Sigmoid colon (tissue), 4 donors: ENCODE results near the gene MMP24.

Experiments
- CTCF ChIP-seq, 4 experiments: fragments of 450-650 bp in 3 of 4; fragments of 200-600 bp in 1 of 4; IDR thresholded peaks; one replicate each; pipeline ENCODE4 v1.5.1; 2016 to 2019; ENCODE audit warnings: antibody characterized with exemption in 4 of 4, mild to moderate bottlenecking in 3 of 4, moderate library complexity in 2 of 4
- POLR2A ChIP-seq, 2 donors: fragments of 450-650 bp; IDR thresholded peaks; one replicate each; pipeline ENCODE4 v1.6.1; 2016; ENCODE audit warnings: antibody characterized with exemption in 2 of 2, mild to moderate bottlenecking in 2 of 2, moderate library complexity in 2 of 2
- POLR2AphosphoS5 ChIP-seq, 4 donors: sonication (generic); formaldehyde crosslinking; IDR thresholded peaks; one replicate each; pipeline ENCODE4 v1.6.1; 2017; ENCODE audit warnings: antibody characterized with exemption in 4 of 4

- TF ChIP-seq CTCF (IDR thresholded peaks at IDR 0.05) (no peak), POLR2AphosphoS5 (IDR thresholded peaks at IDR 0.05) (no peak), POLR2A (IDR thresholded peaks at IDR 0.05) (no peak)
These were observed 69.6 kb downstream of the MMP24 start for GRCh38 chr20:35296101-35296554.
